Stimulated activated CD4-positive, alpha-beta T cell treated with anti-CD3 and anti-CD28 coated beads, TNF-alpha, amount 100 ng/mL, for 1 hour (primary cell): ENCODE data around the gene SNAPC5.
"Not testable (repeated sequence)": the region's sequence is repeated elsewhere in the genome, so short reads cannot be mapped to it uniquely, and the experiment has no call there.

Experiments used
- DNase-seq, 3 donors: peaks; one replicate each; pipeline ENCODE4 v3.0.0-alpha.2; 2020; ENCODE audit warnings: low read depth in 3 of 3, low spot score in 1 of 3

SNAPC5 gene, protein sequence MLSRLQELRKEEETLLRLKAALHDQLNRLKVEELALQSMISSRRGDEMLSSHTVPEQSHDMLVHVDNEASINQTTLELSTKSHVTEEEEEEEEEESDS

DNA sequence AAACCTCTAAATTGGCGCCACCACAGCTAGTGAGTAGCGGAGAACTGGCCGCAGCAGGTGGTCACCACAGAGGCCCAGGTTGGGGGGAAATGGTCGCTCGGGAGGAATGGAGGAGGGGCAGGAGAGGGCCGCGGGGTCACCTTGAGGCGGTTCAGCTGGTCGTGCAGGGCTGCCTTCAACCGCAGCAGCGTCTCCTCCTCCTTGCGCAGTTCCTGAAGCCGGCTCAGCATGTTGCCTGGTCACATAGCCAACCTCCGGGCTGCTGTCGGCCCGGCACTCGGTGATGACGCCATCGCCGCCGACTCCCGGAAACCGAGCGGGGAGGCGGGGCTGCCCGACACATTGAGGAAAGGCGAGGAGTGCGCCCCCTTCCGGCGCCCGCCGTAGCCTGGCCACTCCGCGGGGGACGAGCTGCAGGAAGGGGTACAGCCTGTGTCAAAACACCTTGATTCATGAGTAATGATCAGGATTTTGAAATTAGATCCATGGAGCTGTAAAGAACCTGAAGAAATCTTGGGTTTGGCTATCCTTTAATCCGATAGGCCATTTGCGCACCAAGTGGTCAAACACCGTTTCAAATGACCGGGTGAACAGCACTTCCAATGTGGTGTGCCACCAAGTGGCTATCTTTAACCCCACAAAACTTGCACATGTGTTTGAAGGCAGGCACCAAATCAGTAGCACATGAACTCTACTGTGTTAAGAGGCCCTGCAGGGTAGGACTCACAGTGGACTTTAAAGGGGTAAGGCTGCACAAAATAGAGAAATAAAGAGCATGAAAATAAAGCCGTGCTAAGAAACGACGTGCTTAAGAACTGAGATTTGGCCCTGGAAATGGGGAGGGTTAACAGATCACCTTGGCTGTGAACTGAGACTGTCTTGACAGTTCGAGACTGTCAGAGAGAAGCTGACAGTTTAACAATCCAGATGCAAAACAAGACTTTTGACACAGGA lies at the start of gene SNAPC5:
Gene SNAPC5 (minus strand): TSS at position 261 of the 954 bp plus-strand sequence. CDS start 31 bp downstream, at position 230.
- DNase-seq, result peak; percentile 89 to 99 (median 91)

DNA sequence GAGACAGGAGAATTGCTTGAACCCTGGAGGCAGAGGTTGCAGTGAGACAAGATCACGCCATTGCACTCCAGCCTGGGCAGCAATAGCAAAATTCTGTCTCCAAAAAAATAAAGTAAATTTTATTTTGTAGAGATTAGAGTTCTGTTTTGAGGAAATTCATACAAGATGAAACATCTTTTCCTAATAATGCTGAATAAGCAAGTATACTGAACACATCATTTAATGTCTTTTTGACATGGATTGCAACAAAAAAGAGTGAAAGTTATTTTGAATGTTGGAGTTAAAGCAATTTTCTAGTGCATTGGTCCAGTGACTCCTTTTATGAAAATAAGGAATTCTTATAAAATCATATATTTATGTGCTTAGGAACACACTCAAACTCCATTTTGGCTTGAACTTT lies 47.7 kb upstream of the SNAPC5 start:
- no peak for DNase-seq

DNA sequence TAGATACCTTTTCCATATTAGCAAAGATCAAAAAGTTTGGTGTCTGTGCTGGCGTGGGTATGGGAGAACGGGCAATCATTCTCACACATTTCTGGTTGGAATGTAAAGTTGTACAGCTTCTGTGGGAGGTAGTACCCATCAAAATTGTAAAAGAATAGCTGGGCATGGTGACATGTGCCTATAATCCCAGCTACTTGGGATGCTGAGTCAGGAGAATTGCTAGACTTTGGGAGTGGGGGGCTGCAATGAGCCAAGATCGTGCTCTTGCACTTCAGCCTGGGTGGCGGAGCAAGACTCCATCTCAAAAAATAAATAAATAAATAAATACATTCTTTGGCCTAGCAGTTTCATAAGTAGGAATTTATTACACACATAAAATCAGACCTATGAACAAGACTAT lies 45.3 kb upstream of the SNAPC5 start:
- DNase-seq, result no peak

DNA sequence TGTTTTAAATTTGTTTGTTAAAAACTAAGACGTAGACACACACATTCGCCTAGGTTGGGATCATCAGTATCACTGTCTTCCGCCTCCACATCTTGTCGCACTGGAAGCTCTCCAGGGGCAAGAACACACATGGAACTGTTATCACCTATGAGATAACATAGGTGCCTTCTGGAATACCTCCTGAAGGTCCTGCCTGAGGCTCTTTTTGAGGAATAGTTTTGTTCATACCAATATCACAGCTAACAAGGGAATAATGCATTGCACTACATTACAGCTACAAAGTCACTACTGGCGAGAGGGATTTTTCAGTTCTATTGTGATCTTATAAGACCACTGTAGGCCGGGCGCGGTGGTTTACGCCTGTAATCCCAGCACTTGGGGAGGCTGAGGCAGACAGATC lies 37.5 kb upstream of the SNAPC5 start:
- no peak for DNase-seq

DNA sequence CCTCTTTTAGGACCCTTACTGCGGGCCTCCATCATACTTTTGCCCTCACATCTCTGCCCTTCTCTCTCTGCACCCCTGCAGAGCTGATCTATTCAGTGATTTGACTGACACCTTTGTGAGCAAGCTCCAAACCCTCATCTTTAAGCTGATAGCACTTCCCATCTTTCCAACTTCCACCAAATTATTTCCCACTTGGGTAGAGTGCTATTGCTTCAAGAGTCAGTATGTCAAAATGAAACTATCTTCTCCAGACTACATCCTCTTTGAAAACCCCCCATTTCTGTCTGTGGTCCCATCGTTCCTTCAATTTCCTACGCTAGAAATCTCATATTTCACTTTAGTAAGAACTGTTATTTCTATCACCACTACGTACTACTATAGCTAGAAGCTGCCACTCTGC lies 27.3 kb upstream of the SNAPC5 start:
- no peak for DNase-seq

DNA sequence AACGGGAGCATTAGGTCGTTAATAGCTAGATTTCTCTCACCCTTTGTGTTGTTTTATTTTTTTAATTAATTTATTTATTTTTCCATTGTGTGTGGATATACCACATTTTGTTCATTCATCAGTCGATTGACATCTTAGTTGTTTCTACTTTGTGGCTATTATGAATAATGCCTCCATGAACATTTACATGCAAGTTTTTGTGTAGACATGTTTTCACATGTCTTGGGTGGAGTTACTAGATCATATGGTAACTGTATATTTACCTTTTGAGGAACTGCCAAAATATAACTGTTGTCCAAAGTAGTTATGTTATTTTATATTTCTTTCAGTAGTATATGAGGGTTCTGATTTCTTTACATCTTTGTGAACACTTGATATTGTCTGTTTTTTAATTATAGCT lies 26.4 kb upstream of the SNAPC5 start:
- no peak for DNase-seq

DNA sequence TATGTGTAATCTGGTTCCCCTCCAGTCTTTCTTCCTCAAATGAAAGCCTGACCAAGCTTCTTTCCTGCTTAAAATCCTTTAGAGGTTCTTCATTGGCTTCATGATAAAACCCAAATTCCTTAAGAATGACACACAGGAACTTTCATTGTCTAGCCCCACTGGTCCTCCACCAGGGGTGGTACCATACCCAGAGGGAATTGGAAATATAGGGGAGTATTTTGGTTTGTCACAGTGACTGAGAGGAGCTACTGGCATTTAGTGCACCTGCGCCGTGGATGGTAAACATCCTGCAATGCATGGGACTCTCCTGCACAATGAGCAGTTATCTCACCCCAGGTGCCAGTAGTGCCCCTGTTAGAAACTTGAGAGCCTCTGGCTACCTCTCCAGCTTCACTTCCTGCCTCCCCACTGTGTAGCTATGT lies 18.4 kb upstream of the SNAPC5 start:
- no peak for DNase-seq

DNA sequence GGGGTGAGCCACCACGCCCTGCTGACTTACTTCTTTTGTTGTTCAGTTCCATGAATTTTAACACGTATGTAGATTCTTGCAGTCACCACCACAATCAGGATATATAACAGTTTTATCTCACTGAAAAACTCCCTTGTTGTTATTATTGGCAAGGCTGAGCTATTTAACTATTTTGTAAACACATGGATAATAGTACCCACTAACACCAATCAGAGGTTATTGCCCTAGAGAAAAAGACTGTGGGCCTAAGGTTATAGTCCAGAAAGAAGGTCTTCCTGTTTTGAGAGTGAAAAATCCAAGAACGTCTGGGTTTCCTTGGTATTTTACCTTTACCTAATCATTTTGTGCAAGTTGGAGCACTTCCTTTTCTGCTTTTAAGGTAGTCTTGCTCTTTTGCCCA lies 17.0 kb upstream of the SNAPC5 start:
- no peak for DNase-seq

DNA sequence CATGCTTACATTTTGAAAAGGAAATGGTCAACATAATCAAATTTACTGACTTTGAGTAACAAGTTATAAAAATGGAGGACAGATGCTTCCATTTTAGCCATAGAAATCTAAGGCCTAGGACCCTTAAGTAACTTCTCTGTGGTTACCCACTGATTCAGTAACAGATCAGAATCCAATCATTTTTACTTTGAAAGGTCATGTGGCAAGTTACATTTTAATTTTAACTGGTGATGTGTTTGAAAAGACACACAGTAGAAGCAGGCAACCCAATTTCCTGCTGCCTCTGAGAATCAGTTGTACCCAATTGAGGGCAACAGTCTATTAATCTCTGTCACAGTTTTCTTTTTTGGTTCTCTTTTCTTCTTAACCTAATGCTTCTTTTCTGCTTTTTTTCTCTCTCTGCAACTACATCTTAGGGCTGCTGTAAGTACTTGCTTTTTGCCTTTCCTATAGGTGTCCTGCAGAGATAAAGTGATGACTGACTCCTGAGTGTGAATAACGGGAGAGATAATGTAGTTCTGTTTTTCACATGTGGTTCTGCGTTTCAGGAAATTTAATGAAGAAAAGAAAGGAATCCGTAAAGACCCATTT lies 10.8 kb upstream of the SNAPC5 start:
- no peak for DNase-seq

DNA sequence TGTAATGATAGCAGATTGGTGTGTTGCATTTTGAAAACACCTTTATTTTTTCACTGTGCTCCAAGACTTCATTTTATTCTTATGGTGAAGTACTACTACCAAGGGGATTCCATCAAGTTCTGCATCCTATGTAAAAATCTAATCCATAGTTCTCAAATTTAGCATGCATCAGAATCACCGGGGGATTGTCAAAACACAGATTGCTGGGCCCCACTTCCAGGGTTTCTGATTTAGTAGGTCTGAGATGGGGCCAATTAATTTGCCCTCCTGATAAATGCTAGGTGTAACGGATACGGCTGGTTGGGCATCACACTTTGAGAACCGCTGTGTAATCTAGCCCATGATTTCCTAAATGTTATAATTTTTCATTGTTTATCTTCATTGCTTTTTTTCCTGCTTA lies 8.3 kb upstream of the SNAPC5 start:
- no peak for DNase-seq

DNA sequence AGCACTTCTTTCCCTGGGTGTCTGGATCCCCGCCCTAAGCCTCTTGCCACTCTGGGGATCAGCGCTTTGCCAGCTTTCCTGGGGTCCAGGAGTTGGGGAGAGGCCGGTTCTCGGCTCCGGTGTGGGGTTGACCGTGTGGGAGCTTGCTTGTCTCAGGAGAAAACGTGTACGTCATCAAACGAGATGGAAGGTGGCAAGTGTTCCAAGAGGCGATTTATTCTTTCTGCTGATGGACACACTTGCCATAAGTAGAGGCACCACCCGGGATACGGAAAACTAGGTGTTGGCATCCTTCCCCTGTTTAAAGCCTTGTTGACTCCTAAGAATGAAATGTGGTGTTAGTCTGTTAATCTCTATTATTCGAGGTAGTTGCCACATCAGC lies 7.9 kb upstream of the SNAPC5 start:
- DNase-seq, result no peak

DNA sequence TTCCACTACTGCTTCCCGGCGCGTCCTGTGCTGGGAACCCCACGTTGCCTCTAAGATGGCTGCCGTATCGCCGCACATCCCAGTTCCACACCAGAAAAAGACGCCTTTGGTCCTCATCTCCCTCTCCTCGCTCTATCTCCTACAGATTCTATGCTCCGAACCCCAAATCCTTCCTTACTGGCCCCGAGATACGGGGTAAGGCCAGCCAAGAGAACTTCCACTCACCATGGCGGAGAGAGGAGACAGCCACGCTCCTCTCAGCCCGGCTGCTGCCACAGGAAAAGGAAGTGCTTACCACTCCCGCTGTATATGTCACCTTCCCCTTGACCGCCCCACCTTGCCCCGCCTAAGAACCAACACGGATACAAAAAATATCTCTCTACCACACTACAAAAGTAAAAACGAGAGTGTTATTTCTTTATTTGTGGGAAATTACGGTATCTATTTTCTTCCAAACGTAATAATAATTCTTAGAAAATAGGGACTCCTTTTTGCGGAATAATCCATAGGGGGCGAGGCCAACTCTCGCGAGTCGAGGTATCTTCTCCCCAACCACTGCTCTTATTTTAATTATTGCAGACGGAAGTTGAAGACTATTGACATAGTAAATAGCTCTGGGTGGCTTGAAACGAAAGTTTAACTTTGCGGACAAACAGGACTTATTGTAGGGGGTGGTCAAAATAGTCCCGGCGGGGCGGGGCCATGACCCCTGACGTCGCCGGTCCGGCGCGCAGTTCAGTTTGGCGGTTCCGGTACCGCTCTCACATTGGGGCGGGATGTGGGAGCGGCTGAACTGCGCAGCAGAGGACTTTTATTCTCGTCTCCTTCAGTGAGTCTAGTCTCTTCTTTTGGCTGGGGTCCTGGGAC lies 7.2 kb upstream of the SNAPC5 start, which contains the start of the genes RPL4 and ZWILCH:
Gene RPL4 (minus strand): TSS at position 293 of the 867 bp plus-strand sequence. CDS start 65 bp downstream, at position 228.
Gene ZWILCH (plus strand): TSS at position 764 of the 867 bp plus-strand sequence. CDS start 13 bp downstream, at position 777.
- DNase-seq, result peak; percentile 35 to 67 (median 52)

DNA sequence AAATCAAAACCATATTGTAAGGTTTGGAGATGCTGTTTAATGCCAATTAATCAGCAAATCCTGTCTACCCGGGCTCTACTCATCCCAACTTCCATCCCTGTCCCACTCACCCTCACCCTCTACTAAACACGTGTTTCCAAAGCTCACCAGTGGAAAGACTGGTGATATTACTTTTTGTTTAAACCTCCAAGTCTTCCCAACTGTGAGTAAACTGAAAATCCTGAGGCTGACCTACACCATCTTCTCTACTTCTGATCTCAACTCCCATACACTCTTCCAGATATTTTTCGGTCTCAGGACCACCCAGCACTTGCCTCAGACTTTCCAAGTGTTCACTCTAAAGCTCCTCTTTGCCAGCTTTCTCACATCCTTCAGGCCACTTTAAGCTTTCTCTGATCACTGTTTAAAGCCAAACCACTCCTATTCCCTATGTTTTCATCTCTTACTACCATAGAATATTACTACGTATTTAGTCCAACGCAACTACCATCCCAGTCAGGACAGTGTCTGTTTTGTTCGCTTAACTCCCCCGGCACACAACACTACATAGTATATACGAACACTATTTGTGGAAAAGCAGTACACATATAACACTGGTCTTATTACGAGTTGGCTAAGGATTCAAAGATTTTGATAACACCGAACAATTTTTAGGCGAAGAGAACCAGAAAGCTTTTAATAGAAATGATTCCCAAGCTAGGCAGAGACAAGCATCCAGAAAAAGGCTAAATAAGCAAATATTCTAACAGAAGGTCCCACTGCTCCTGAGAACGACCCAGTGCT lies 6.4 kb upstream of the SNAPC5 start:
- no peak for DNase-seq

DNA sequence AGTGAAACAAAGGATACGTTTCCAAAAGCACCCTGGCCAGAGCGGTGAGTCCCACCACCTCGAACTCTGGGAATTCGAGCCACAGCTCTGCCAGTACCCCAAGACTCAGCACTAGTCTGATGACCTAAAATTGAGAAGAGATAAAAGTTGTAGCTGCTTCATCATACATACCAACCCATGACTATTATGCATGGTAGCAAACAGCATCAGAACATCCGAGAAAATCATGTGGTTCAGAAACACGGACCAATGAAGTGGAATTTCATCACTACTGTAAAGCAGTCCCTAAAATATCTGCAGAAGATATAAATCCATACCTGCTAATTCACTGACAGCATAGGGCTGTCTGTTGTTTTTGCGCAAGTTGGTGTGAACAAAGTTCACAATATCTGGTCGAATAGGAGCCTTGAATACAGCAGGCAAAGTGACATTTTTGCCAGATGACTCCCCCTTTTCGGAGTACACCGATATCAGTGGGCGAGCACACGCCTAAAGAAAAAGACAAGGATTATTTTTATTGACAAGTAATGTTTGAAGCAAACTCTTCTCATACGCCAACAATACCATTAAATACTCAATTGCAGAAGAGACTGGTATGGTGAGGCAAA lies 5.6 kb upstream of the SNAPC5 start:
- not testable (repeated sequence) for DNase-seq

DNA sequence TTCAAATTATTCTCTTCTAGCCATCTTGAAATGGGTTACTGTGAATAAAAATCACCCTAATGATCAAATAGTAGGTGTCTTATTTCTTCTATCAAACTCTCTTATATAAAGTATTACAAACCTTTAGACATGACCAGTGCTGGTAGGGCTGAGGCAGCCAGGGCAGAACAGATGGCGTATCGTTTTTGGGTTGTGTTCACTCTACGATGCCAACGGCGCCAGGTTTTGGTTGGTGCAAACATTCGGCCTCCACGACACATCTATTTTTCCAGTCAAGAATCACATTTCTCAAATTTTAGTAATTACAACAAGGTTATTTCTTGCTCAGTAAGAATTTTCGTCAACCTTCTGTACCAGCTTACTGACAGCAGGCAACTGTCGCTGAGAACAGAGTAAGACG lies 4.9 kb upstream of the SNAPC5 start:
- DNase-seq, result no peak

DNA sequence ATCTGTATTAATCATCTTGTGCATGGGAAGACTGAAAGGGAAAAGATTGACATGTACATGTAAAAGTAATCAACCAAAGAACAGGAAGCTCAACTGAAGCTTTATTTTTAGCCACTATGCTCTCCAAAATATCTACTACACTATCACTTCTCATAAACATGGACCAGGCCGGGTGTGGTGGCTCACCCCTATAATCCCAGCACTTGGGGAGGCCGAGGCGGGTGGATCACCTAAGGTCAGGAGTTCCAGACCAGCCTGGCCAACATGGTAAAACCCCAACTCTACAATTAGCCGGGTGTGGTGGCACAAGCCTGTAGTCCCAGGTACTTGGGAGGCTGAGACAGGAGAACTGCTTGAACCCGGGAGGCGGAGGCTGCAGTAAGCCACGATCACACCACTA lies 2.8 kb upstream of the SNAPC5 start:
- not testable (repeated sequence) for DNase-seq

DNA sequence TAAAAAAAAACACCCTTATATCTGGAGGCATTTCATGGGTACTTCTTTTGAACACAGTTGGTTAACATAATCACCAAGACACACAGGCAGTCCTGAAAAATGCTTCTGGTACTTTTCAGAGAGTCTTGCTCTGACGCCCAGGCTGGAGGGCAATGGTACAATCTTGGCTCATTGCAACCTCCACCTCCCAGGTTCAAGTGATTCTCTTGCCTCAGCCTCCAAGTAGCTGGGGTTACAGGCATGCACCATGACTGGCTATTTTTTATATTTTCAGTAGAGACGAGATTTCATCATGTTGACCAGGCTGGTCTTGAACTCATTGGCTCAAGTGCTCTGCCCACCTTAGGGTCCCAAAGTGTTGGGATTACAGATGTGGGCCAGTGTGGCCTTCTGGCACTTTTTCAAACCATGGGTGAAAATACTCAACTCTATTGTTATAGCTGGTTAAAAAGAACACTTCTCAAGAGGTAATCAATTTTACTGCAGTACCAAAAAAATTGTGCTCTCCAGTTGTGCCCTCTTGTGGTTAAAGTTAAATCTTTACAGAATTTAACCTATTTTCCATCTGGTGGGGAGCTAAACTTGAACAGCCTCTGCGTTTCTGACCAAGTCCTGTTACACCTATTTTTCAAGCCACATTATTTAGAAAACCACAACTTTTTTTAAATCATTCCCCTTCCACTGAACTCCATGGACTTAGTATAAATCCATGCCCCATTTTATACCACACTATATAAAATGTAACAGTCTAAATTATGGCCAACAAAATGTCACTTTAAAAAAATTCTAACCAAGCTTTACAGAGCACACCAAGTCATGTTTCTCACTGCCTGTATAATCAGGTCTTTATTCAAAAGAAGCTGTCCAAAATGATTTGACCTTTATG lies 1.2 kb upstream of the SNAPC5 start:
- no peak for DNase-seq

DNA sequence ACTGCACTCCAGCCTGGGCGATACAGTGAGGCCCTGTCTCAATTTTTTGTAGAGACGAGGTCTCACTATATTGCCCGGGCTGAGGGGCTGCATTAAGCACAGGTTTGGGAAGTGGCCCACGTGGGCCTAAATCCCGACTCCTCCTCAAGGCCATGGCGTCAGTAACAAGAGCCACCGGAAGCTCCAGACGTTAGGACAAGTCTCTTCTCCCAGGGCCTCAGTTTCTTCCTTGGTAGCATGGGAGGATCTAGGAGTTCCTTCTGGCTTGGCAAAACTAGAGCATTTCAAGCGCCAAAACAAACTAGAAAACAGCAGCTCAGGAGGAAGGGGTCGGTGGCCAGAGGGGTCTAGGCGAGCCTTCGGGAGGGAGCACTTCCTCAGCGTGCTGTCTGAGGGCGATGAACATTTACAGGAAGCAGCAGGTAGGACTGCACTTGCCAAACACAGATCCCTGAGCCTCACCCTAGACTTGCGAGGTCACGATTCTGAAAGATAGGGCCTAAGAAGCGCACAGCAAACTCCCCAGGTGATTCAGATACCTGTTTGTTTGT lies 536 bp downstream of the SNAPC5 start:
- peak in 1 of 3 donors; percentile 7 for DNase-seq

DNA sequence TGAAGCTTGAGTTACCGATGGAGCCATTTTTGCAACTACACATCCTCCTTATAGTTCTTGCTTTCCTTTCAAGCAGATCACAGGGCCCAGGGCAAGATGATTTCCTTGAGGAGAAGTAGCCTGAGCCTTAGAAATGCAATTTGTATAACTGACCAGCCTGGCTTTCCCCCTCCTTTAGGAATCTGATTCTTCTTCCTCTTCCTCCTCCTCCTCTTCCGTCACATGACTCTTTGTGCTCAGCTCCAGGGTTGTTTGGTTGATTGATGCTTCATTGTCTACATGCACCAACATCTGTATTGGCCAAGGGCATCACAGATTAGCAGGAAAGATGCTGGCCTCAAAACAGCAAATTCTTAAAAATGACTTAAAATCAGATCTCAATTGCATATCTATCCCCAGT lies 3.3 kb downstream of the SNAPC5 start:
- DNase-seq, result no peak
